Mesendoderm (in vitro differentiated cells): ENCODE measurements around the gene AKAP13.
A peak's percentile ranks its signal among the peaks of the same experiment; 100 is the strongest.
"Not testable (repeated sequence)": the region's sequence is repeated elsewhere in the genome, so short reads cannot be mapped to it uniquely, and the experiment has no call there.

Source experiments
- DNase-seq: peaks from one replicate; pipeline ENCODE4 v3.0.0; 2013
- H2AK5ac ChIP-seq: 2 replicates; pipeline ENCODE4 v1.6.1; 2013; ENCODE audit warnings: low read length, inconsistent platforms
- H2BK120ac ChIP-seq: 2 replicates; pipeline ENCODE4 v1.6.1; 2013; ENCODE audit warnings: low read depth, mild to moderate bottlenecking, low read length, moderate library complexity, mixed read lengths
- H2BK15ac ChIP-seq: replicated peaks from 2 replicates; pipeline ENCODE4 v1.6.1; 2013; ENCODE audit warnings: low read depth, mild to moderate bottlenecking, moderate library complexity
- H2BK5ac ChIP-seq: 2 replicates; pipeline ENCODE4 v1.6.1; 2013; ENCODE audit warnings: low read length, inconsistent platforms
- H3K18ac ChIP-seq: 2 replicates; pipeline ENCODE4 v1.6.1; 2013; ENCODE audit warnings: mild to moderate bottlenecking, low read length, mixed read lengths
- H3K23ac ChIP-seq: one replicate; pipeline ENCODE4 v1.6.1; 2013; ENCODE audit warnings: low read length
- H3K27ac ChIP-seq: 2 replicates; pipeline ENCODE4 v1.5.1; 2013; ENCODE audit warnings: low read depth, mild to moderate bottlenecking, inconsistent platforms, low read length, moderate library complexity
- H3K27me3 ChIP-seq: 2 replicates; pipeline ENCODE4 v1.6.1; 2013; ENCODE audit warnings: low read length, control low read depth, mild to moderate bottlenecking, inconsistent platforms; ENCODE audit not compliant: insufficient read depth, poor library complexity
- H3K36me3 ChIP-seq: 2 replicates; pipeline ENCODE4 v1.6.1; 2013; ENCODE audit warnings: low read length, inconsistent platforms; ENCODE audit not compliant: control insufficient read depth, insufficient read depth
- H3K4ac ChIP-seq: one replicate; pipeline ENCODE4 v1.6.1; 2013; ENCODE audit warnings: low read depth, mild to moderate bottlenecking, low read length, moderate library complexity
- H3K4me1 ChIP-seq: 2 replicates; pipeline ENCODE4 v1.6.1; 2013; ENCODE audit warnings: low read depth, low read length, inconsistent platforms; ENCODE audit not compliant: control insufficient read depth
- H3K4me2 ChIP-seq: 2 replicates; pipeline ENCODE4 v1.6.1; 2013; ENCODE audit warnings: low read length
- H3K4me3 ChIP-seq: 2 replicates; pipeline ENCODE4 v1.5.1; 2013; ENCODE audit warnings: mild to moderate bottlenecking, low read length
- H3K56ac ChIP-seq: one replicate; pipeline ENCODE4 v1.6.1; 2013; ENCODE audit warnings: low read length
- H3K79me1 ChIP-seq: 2 replicates; pipeline ENCODE4 v1.6.1; 2013; ENCODE audit warnings: low read length, inconsistent platforms
- H3K79me2 ChIP-seq: 2 replicates; pipeline ENCODE4 v1.6.1; 2013; ENCODE audit warnings: mild to moderate bottlenecking, low read length; ENCODE audit not compliant: control insufficient read depth, insufficient read depth
- H3K9ac ChIP-seq: 2 replicates; pipeline ENCODE4 v1.6.1; 2013; ENCODE audit warnings: low read length, inconsistent platforms
- H4K5ac ChIP-seq: one replicate; pipeline ENCODE4 v1.6.1; 2013; ENCODE audit warnings: low read length
- H4K8ac ChIP-seq: one replicate; pipeline ENCODE4 v1.6.1; 2013; ENCODE audit warnings: low read depth, mild to moderate bottlenecking, control low read depth, low read length, moderate library complexity
- WGBS: extraction: QIAGEN DNeasy Blood & Tissue Kit; methylation state at CpG from one replicate; pipeline ENCODE4 v1.1.7; 2013; ENCODE audit warnings: low lambda C conversion rate, missing lambda C conversion rate; ENCODE audit not compliant: insufficient coverage; ENCODE audit errors: extremely low coverage; 5-methylcytosine and 5-hydroxymethylcytosine counted together

AKAP13 gene

GRCh38 chr15:85483955-85484354 is 103.6 kb downstream of the AKAP13 start:
- not testable (repeated sequence) for H2BK5ac ChIP-seq, H2AK5ac ChIP-seq, H3K4ac ChIP-seq, DNase-seq, H2BK120ac ChIP-seq, H3K36me3 ChIP-seq, H3K79me1 ChIP-seq, H3K18ac ChIP-seq, H3K9ac ChIP-seq, H3K4me3 ChIP-seq, H3K23ac ChIP-seq, H3K27ac ChIP-seq, H3K27me3 ChIP-seq, H3K4me2 ChIP-seq, H4K8ac ChIP-seq, H2BK15ac ChIP-seq, H3K56ac ChIP-seq, H4K5ac ChIP-seq
- Histone ChIP-seq H3K4me1 (peaks cover 11% of the 10 kb centered on the region), H3K79me2 (peaks cover 35% of the 10 kb centered on the region)
- WGBS = no CpG with 5 or more reads among the region's 1 CpG

DNA sequence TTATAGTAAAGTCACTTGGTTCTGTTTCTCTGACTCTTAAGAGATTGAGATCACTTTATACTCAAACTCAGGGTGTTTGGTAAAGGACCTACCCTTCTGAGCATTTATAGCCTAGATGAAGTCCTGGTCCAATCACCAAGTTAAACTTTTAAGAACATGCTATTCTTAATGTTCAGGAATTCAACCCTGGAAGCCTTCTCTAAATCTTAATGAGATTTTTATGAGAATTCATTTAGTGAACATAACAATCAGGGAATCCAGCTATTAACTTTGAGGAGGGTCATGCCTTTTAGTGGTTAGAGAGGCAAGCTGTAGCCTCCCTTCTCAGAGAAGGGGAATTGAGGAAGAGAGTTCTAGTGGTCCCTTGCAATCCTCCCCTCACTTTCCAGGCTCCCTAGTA is 104.5 kb downstream of the AKAP13 start:
- H3K4me3 ChIP-seq, H4K5ac ChIP-seq, H3K4ac ChIP-seq, H3K18ac ChIP-seq, H3K79me1 ChIP-seq, H4K8ac ChIP-seq, H2BK120ac ChIP-seq, H2AK5ac ChIP-seq, H2BK15ac ChIP-seq, H3K9ac ChIP-seq, H3K23ac ChIP-seq, H3K56ac ChIP-seq, H3K27me3 ChIP-seq, H3K36me3 ChIP-seq, H3K27ac ChIP-seq, H2BK5ac ChIP-seq, DNase-seq, H3K4me1 ChIP-seq, H3K4me2 ChIP-seq: not testable (repeated sequence)
- H3K79me2 ChIP-seq = peaks cover 36% of the 10 kb centered on the region

GRCh38 chr15:85485956-85486567 is 105.7 kb downstream of the AKAP13 start:
- no peak overlapping the region for H3K56ac ChIP-seq
- peak; percentile 91 for DNase-seq
- H4K5ac ChIP-seq = no peak overlapping the region
- no peak overlapping the region for H3K18ac ChIP-seq
- H3K4me3 ChIP-seq = no peak overlapping the region
- no peak overlapping the region for H2BK120ac ChIP-seq
- H3K36me3 ChIP-seq = no peaks in the 10 kb centered on the region
- H3K4ac ChIP-seq = no peak overlapping the region
- no peak overlapping the region for H4K8ac ChIP-seq
- H3K79me1 ChIP-seq = peaks cover 17% of the 10 kb centered on the region
- peaks cover 5% of the 10 kb centered on the region for H3K4me1 ChIP-seq
- no peak overlapping the region for H2BK5ac ChIP-seq
- no peak overlapping the region for H3K23ac ChIP-seq
- H3K27ac ChIP-seq = no peak overlapping the region
- H2AK5ac ChIP-seq = no peak overlapping the region
- H3K27me3 ChIP-seq = no peaks in the 10 kb centered on the region
- no peak overlapping the region for H2BK15ac ChIP-seq
- peaks cover 35% of the 10 kb centered on the region for H3K79me2 ChIP-seq
- H3K9ac ChIP-seq = no peak overlapping the region
- no peak overlapping the region for H3K4me2 ChIP-seq

DNA sequence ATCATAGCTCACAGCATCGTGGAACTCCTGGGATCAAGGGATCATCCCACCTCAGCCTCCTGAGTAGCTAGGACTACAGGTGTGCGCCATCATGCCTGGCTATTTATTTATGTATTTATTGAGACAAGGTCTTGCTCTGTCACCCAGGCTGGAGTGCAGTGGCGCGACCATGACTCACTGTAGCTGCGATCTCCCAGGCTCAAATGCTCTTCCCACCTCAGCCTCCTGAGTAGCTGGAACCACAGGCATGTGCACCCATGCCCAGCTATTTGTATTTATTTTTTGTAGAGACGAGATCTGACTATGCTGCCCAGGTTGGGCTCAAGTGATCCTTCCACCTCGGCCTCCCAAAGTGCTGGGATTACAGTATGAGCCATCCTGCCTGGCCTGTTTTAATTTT is 107.4 kb downstream of the AKAP13 start:
- Histone ChIP-seq H3K79me1 (peaks cover 20% of the 10 kb centered on the region), H3K79me2 (peaks cover 28% of the 10 kb centered on the region)
- not testable (repeated sequence) for H3K27me3 ChIP-seq, H2AK5ac ChIP-seq, DNase-seq, H3K4me3 ChIP-seq, H2BK5ac ChIP-seq, H3K9ac ChIP-seq, H3K56ac ChIP-seq, H3K4me1 ChIP-seq, H3K4ac ChIP-seq, H3K27ac ChIP-seq, H3K18ac ChIP-seq, H2BK15ac ChIP-seq, H3K36me3 ChIP-seq, H4K5ac ChIP-seq, H3K23ac ChIP-seq, H4K8ac ChIP-seq, H3K4me2 ChIP-seq, H2BK120ac ChIP-seq
- no CpG with 5 or more reads among the region's 7 CpGs for WGBS

DNA sequence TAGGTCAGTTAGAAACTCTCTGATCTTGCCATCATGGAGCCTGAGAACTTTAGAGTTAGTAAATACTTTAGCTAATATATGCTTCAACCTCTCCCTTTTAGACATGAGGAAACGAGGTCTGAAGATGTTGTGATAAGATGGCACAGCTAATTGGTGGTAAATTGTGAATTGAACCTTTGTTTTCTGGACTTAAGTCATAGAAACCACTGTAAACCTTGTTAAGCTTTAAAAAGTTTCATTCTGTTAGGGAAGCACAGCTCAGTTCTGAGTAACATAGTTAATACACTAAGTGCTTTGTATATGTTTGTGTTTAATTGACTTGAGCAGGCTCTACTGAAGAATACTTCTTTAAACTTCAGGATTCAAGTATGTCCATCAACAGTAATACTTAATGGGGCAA is 108.6 kb downstream of the AKAP13 start:
- H2BK120ac ChIP-seq = no peak overlapping the region
- no peak overlapping the region for H4K8ac ChIP-seq
- no peak overlapping the region for H3K18ac ChIP-seq
- no peaks in the 10 kb centered on the region for H3K36me3 ChIP-seq
- no peak for DNase-seq
- no CpG with 5 or more reads among the region's 1 CpG for WGBS
- no peak overlapping the region for H3K27ac ChIP-seq
- no peak overlapping the region for H2BK15ac ChIP-seq
- no peak overlapping the region for H2BK5ac ChIP-seq
- H3K23ac ChIP-seq = no peak overlapping the region
- H3K4ac ChIP-seq = no peak overlapping the region
- H4K5ac ChIP-seq = no peak overlapping the region
- H3K4me2 ChIP-seq = no peak overlapping the region
- peaks cover 20% of the 10 kb centered on the region for H3K79me1 ChIP-seq
- no peak overlapping the region for H2AK5ac ChIP-seq
- no peaks in the 10 kb centered on the region for H3K27me3 ChIP-seq
- no peak overlapping the region for H3K56ac ChIP-seq
- H3K4me1 ChIP-seq = peaks cover 5% of the 10 kb centered on the region
- no peak overlapping the region for H3K9ac ChIP-seq
- H3K79me2 ChIP-seq = peaks cover 26% of the 10 kb centered on the region
- no peak overlapping the region for H3K4me3 ChIP-seq

DNA sequence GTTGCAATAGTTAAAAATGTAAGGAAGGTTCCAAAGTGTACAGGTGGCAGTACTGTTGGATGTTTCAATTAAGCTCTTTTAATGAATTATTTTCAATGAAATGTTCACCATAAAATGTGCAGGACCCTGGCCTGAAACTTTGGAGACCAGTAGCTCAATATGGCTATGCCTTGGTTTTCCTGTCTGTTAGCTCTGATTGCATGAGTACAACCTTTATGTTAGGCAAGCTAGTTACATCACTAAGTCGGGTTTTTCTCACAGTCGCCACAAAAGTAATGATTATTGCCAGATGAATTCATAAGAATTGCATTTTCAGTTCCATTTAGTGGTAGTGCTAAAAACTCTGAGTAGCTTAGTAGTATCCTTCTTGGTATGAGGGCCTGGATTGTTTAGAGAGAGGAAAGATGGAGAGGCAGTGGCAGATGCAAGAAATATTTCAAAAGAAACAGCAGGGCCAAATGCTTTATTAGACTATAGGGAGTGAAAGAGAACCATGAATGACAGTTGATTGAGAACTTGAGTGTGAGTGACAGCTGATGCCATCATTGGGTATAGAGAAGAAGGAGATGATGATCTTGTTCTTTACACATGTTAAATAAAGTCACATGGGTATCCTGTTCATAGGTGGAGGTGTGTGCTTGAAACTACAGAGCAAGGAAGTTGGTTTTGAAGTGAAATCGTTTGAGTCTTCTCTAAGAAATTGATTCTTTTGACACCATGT is 109.5 kb downstream of the AKAP13 start:
- H3K4me1 ChIP-seq = peaks cover 11% of the 10 kb centered on the region
- no peak overlapping the region for H3K18ac ChIP-seq
- peaks cover 24% of the 10 kb centered on the region for H3K79me2 ChIP-seq
- no peak overlapping the region for H4K5ac ChIP-seq
- H3K27me3 ChIP-seq = no peaks in the 10 kb centered on the region
- no peak overlapping the region for H3K4me2 ChIP-seq
- no peak overlapping the region for H2BK15ac ChIP-seq
- no peak overlapping the region for H3K4me3 ChIP-seq
- H2BK5ac ChIP-seq = no peak overlapping the region
- no peak for DNase-seq
- no peak overlapping the region for H2BK120ac ChIP-seq
- no peak overlapping the region for H4K8ac ChIP-seq
- no peak overlapping the region for H3K27ac ChIP-seq
- H3K56ac ChIP-seq = no peak overlapping the region
- H3K9ac ChIP-seq = no peak overlapping the region
- no peak overlapping the region for H3K4ac ChIP-seq
- H2AK5ac ChIP-seq = no peak overlapping the region
- no CpG with 5 or more reads among the region's 3 CpGs for WGBS
- peaks cover 21% of the 10 kb centered on the region for H3K79me1 ChIP-seq
- no peak overlapping the region for H3K23ac ChIP-seq
- H3K36me3 ChIP-seq = no peaks in the 10 kb centered on the region
